Left renal cortex interstitium (tissue), 4 donors: Measurements from ENCODE around the gene CLK2. TPM values are rescaled to one million over a fixed set of nuclear protein-coding genes. Genes with fewer than 3 reads are reported as not detected.
"Not testable (repeated sequence)": the region's sequence is repeated elsewhere in the genome, so short reads cannot be mapped to it uniquely, and the experiment has no call there.

ENCODE experiments used
- DNase-seq, 4 donors: peaks; one replicate each; pipeline ENCODE4 v3.0.0-alpha.2; 2013; ENCODE audit warnings: low read depth in 4 of 4, low spot score in 2 of 4, missing footprints in 1 of 4
- polyA plus RNA-seq, 4 donors: library from polyadenylated mRNA; unstranded; fragments of 120-200 nt; gene quantifications; one replicate each; pipeline ENCODE4 v1.2.1, GENCODE V29; 2013; ENCODE audit not compliant: insufficient read length in 4 of 4

Gene CLK2
- polyA plus RNA-seq, 4 donors, result 63.7 to 96.6 (median 80.8) TPM

DNA sequence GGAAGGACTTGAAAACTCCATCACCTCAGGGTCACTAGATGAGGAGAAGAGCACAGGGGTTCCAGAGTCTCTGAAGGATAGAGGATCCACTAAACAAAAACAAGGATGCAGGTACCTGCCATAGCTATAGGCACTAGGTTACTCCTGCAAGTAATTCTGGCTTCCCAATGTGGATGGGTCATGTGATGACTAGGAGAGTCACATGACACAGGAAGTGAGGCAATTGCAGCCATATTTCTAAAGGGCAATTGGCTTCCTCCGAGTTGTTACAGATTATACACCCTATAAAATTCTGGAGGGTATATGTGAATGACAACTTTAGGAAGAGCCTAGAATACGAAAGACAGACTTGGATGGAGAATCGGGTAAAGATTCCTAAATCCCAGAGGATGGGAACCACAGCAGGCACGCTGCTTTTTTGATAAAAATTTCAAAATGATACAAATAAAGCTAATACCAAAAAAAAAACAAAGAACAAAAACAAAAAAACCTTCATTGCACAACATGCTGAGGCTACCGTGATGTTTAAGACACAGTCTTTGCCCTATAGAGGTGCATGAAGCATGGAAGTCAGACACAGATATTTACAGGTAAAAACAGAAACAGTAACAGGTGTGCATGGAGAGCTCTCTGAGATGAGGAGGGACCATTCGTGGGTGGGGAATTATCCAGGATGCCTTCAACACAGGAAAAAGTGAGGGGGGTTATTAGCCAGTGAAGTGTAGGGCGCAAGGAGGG is 54.3 kb downstream of the CLK2 start:
- DNase-seq, result peak in 1 of 4 donors; percentile 50

DNA sequence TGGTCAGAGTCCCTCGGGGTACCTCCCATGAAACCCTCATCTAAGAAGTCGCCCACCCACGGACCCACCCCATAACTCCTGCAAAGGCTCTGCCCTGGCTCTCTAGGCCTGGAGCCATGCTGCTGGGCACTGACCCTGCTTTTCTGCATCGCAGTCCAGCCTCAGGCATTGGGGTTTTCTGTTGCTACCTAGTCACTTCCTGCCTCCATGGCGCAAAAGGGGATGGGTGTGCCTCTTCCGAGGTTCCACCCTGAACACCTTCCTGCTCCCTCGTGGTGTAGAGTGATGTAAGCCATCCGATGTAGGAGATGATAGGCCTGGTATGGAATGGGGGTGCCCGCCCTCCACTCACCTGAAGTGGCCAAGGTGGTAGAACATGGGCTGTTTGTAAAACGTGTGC is 58.6 kb downstream of the CLK2 start:
- DNase-seq, result not testable (repeated sequence)

Other genes starting within 250 kb of the CLK2 start
- 1 to 10 TPM; 1.1 to 2.5 (median 1.9) TPM for gene DCST2, start 239.7 kb downstream of the CLK2 start, polyA plus RNA-seq
- under 1 TPM; 0.14 to 0.44 (median 0.35) TPM for gene DCST1, start 239.7 kb downstream of the CLK2 start, polyA plus RNA-seq
- gene ADAM15, start 222.2 kb downstream of the CLK2 start, polyA plus RNA-seq, result 10 to 100 TPM; 36.7 to 55.8 (median 55.4) TPM
- 10 to 100 TPM; 18.1 to 24.5 (median 21.3) TPM for gene EFNA4, start 209.8 kb downstream of the CLK2 start, polyA plus RNA-seq
- 1 to 10 TPM; 4.9 to 9.4 (median 6.7) TPM for gene EFNA3, start 194.7 kb downstream of the CLK2 start, polyA plus RNA-seq
- gene EFNA1, start 145.6 kb downstream of the CLK2 start, polyA plus RNA-seq, result 10 to 100 TPM; 58.7 to 76.2 (median 70.8) TPM
- gene SLC50A1, start 137.7 kb downstream of the CLK2 start, polyA plus RNA-seq, result 10 to 100 TPM; 51.5 to 61.1 (median 55.4) TPM
- 10 to 100 TPM; 31.3 to 64.7 (median 45.2) TPM for gene DPM3, start 133.0 kb downstream of the CLK2 start, polyA plus RNA-seq
- 100 to 1,000 TPM; 124 to 166 (median 137) TPM for gene KRTCAP2, start 100.2 kb downstream of the CLK2 start, polyA plus RNA-seq
- gene TRIM46, start 99.7 kb downstream of the CLK2 start, polyA plus RNA-seq, result 1 to 10 TPM; 2.7 to 6.4 (median 4.9) TPM
- 10 to 100 TPM; 26.3 to 54.2 (median 37.5) TPM for gene THBS3, start 65.6 kb downstream of the CLK2 start, polyA plus RNA-seq
- 10 to 100 TPM; 38.3 to 49.0 (median 44.8) TPM for gene MTX1, start 64.8 kb downstream of the CLK2 start, polyA plus RNA-seq
- 10 to 100 TPM; 18.7 to 34.5 (median 28.5) TPM for gene ENTREP3, start 18.0 kb downstream of the CLK2 start, polyA plus RNA-seq
- gene SCAMP3, start 11.1 kb downstream of the CLK2 start, polyA plus RNA-seq, result 10 to 100 TPM; 58.8 to 71.7 (median 63.7) TPM
- 10 to 100 TPM in 2 of 4 donors, 1 to 10 TPM in 2; 7.0 to 14.6 (median 11.2) TPM for gene HCN3, start 4.0 kb upstream of the CLK2 start, polyA plus RNA-seq
- 1 to 10 TPM; 5.4 to 9.3 (median 8.7) TPM for gene PKLR, start 27.9 kb upstream of the CLK2 start, polyA plus RNA-seq
- 100 to 1,000 TPM; 175 to 189 (median 181) TPM for gene FDPS, start 35.4 kb upstream of the CLK2 start, polyA plus RNA-seq
- 10 to 100 TPM; 30.3 to 43.0 (median 38.6) TPM for gene RUSC1, start 47.4 kb upstream of the CLK2 start, polyA plus RNA-seq